Duodenal mucosa (tissue), 2 donors: ENCODE measurements around the gene GLRX5.

Experiments
- H3K27ac ChIP-seq: one replicate; pipeline ENCODE4 v1.7.0; 2013; ENCODE audit warnings: low read depth, low read length
- H3K27me3 ChIP-seq, 2 donors: one replicate each; pipeline ENCODE4 v1.7.0; 2013; ENCODE audit warnings: low read length in 2 of 2, control low read depth in 1 of 2; ENCODE audit not compliant: insufficient read depth in 2 of 2, control insufficient read depth in 1 of 2
- H3K36me3 ChIP-seq, 2 donors: one replicate each; pipeline ENCODE4 v1.7.0; 2013; ENCODE audit warnings: low read length in 2 of 2, control low read depth in 1 of 2; ENCODE audit not compliant: insufficient read depth in 2 of 2, control insufficient read depth in 1 of 2
- H3K4me1 ChIP-seq, 2 donors: one replicate each; pipeline ENCODE4 v1.7.0; 2013; ENCODE audit warnings: low read length in 2 of 2, control low read depth in 1 of 2; ENCODE audit not compliant: insufficient read depth in 2 of 2, control insufficient read depth in 1 of 2
- H3K4me3 ChIP-seq, 2 donors: one replicate each; pipeline ENCODE4 v1.7.0; 2013; ENCODE audit warnings: low read length in 2 of 2, low read depth in 1 of 2
- H3K9ac ChIP-seq, 2 donors: one replicate each; pipeline ENCODE4 v1.7.0; 2013; ENCODE audit warnings: low read length in 2 of 2, low read depth in 1 of 2
- H3K9me3 ChIP-seq, 2 donors: one replicate each; pipeline ENCODE4 v1.7.0; 2013; ENCODE audit warnings: low read length in 2 of 2, control low read depth in 1 of 2; ENCODE audit not compliant: control insufficient read depth in 1 of 2

The GLRX5 gene

DNA sequence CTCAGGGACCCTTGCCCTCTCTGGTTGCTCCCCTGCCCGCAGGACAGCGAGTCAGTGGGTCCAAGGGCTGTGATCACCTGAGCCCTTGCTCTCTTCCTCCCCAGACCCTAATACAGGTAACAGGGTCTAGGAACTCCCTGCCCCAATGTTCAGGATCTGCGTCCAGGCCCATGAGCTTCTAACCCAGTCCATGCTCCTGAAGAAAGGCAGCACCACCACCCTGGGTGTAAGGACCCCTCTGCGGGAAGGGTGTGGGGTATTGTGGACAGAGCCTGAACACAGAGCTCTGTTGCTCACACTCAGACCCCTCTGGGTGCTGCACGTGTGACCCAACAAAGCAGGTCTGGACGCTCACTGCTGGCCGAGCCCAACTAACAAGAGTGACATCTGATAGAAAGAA lies 18.3 kb downstream of the GLRX5 start:
- Histone ChIP-seq H3K36me3 (no peaks in the 10 kb centered on the region), H3K4me3 (no peak overlapping the region), H3K9ac (no peak overlapping the region), H3K9me3 (no peaks in the 10 kb centered on the region), H3K4me1 (no peaks in the 10 kb centered on the region), H3K27me3 (no peaks in the 10 kb centered on the region), H3K27ac (no peak overlapping the region)

GRCh38 chr14:95555053-95555452 lies 20.2 kb downstream of the GLRX5 start:
- no peaks in the 10 kb centered on the region for H3K9me3 ChIP-seq

GRCh38 chr14:95557291-95557690 lies 22.4 kb downstream of the GLRX5 start:
- Histone ChIP-seq H3K27ac (no peak overlapping the region), H3K27me3 (no peaks in the 10 kb centered on the region), H3K9ac (no peak overlapping the region), H3K4me1 (no peaks in the 10 kb centered on the region), H3K36me3 (no peaks in the 10 kb centered on the region), H3K4me3 (no peak overlapping the region), H3K9me3 (no peaks in the 10 kb centered on the region)

More at GRCh38 chr14:95555053-95555452, 20.2 kb downstream of the GLRX5 start:
- no peaks in the 10 kb centered on the region for H3K27me3 ChIP-seq
- no peak overlapping the region for H3K4me3 ChIP-seq
- H3K36me3 ChIP-seq = no peaks in the 10 kb centered on the region
- no peak overlapping the region for H3K9ac ChIP-seq
- H3K27ac ChIP-seq = no peak overlapping the region
- H3K4me1 ChIP-seq = no peaks in the 10 kb centered on the region

GRCh38 chr14:95557832-95558231 lies 23.0 kb downstream of the GLRX5 start:
- Histone ChIP-seq H3K27ac (no peak overlapping the region), H3K27me3 (no peaks in the 10 kb centered on the region), H3K9me3 (no peaks in the 10 kb centered on the region), H3K4me3 (no peak overlapping the region), H3K9ac (no peak overlapping the region), H3K4me1 (peaks cover 0 to 3% of the 10 kb centered on the region in 2 donors), H3K36me3 (no peaks in the 10 kb centered on the region)

DNA sequence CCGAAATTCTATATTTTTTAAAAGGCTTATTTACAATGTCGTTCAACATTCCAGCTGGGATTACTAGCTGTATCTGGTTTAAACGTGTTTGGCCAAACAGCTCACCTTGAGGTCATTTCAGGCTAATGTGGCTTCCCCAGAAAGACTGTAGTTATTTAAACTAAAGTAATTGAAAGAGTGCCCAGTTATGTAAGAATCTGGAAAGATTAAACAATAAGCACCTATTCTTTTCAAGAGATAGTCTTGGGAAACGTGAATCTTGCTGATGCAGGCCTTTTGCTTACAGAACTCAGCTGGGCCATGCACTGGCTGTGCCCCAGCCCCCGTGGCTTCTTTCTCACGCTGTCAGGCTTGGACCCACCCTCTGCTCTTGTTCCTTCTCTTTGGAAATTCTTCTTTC lies 24.4 kb downstream of the GLRX5 start:
- peaks cover 0 to 7% of the 10 kb centered on the region in 2 donors for H3K4me1 ChIP-seq
- no peak overlapping the region for H3K27ac ChIP-seq
- no peaks in the 10 kb centered on the region for H3K9me3 ChIP-seq
- H3K27me3 ChIP-seq = no peaks in the 10 kb centered on the region
- H3K36me3 ChIP-seq = no peaks in the 10 kb centered on the region
- no peak overlapping the region for H3K4me3 ChIP-seq
- no peak overlapping the region for H3K9ac ChIP-seq

GRCh38 chr14:95561001-95561412 lies 26.2 kb downstream of the GLRX5 start:
- H3K4me3 ChIP-seq = no peak overlapping the region
- H3K27me3 ChIP-seq = no peaks in the 10 kb centered on the region
- H3K27ac ChIP-seq = no peak overlapping the region
- peaks cover 0 to 7% of the 10 kb centered on the region in 2 donors for H3K4me1 ChIP-seq
- no peaks in the 10 kb centered on the region for H3K9me3 ChIP-seq
- H3K36me3 ChIP-seq = no peaks in the 10 kb centered on the region
- no peak overlapping the region for H3K9ac ChIP-seq

DNA sequence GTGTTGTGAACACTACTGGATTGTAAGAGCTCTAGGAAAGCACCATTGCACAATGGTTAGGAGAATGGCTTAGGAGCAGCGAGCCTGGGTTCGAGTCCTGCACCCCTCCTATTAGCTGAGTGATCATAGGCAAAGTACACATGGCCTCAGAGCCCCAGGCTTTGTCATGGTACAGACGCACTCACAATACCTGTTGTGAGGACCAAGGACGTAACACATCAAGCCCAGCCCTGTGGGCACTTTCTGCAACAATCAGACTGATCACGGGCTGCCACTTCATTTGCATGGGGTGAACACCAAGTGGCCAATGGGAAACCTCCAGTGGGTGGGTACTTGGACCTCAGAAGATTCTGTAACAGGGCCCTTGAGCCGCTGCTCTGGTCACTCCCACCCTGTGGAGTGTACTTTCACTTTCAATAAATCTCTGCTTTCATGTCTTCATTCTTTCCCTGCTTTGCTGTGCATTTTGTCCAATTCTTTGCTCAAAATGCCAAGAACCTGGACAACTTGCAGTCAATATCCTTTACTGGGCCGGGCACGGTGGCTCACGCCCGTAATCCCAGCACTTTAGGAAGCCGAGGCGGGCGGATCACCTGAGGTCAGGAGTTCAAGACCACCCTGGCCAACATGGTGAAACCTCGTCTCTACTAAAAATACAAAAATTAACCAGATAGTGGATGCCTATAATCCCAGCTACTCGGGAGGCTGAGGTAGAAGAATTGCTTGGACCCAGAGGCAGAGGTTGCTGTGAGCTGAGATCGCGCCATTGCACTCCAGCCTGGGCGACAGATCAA lies 28.2 kb downstream of the GLRX5 start:
- Histone ChIP-seq H3K9me3 (no peaks in the 10 kb centered on the region), H3K27ac (no peak overlapping the region), H3K4me3 (peak overlapping the region; percentile 34 to 58), H3K27me3 (no peaks in the 10 kb centered on the region), H3K4me1 (peaks cover 0 to 7% of the 10 kb centered on the region in 2 donors), H3K9ac (no peak overlapping the region), H3K36me3 (no peaks in the 10 kb centered on the region)

- H3K4me3 ChIP-seq = no peak overlapping the region
- no peaks in the 10 kb centered on the region for H3K36me3 ChIP-seq
- H3K9me3 ChIP-seq = no peaks in the 10 kb centered on the region
- H3K4me1 ChIP-seq = peaks cover 0 to 7% of the 10 kb centered on the region in 2 donors
- H3K27me3 ChIP-seq = no peaks in the 10 kb centered on the region
- H3K27ac ChIP-seq = no peak overlapping the region
- H3K9ac ChIP-seq = no peak overlapping the region
Observed at GRCh38 chr14:95564060-95564459, 29.2 kb downstream of the GLRX5 start.

DNA sequence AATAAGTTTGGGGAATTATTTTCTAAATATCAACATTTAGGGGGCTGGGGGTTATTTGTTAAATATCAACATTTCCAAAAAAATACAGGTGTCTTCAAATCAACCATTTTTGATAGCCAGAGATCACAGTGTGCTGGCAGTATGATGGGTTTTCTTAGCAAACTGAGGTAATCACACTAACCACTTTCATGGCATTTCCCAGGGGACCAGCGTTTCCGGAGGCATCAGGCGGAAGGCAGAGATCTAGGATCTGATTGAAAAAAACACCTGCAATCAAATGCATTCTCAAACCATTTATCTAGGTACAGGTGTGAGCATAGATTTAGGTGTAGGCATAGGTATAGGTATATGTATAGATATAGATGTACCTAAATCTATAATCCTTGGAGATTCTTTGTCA lies 34.6 kb downstream of the GLRX5 start:
- Histone ChIP-seq H3K9me3 (no peaks in the 10 kb centered on the region), H3K4me3 (no peak overlapping the region), H3K36me3 (no peaks in the 10 kb centered on the region), H3K27me3 (no peaks in the 10 kb centered on the region), H3K27ac (no peak overlapping the region), H3K9ac (no peak overlapping the region), H3K4me1 (no peaks in the 10 kb centered on the region)

GRCh38 chr14:95573313-95573712 lies 38.5 kb downstream of the GLRX5 start:
- Histone ChIP-seq H3K4me3 (no peak overlapping the region), H3K9ac (no peak overlapping the region), H3K4me1 (no peaks in the 10 kb centered on the region), H3K9me3 (no peaks in the 10 kb centered on the region), H3K36me3 (no peaks in the 10 kb centered on the region), H3K27ac (no peak overlapping the region), H3K27me3 (no peaks in the 10 kb centered on the region)
